Right lobe of liver (tissue), 4 donors: ENCODE measurements around the gene DENND2A.

Experiments used
- POLR2A ChIP-seq: fragments of 450-650 bp; IDR thresholded peaks from one replicate; pipeline ENCODE4 v1.6.1; 2017; ENCODE audit warnings: antibody characterized with exemption, mild to moderate bottlenecking
- TF ChIP-seq, protein P1 (sequence below), 4 donors: fragments of 200-600 bp in 3 of 4; fragments of 450-650 bp in 1 of 4; IDR thresholded peaks; one replicate each; pipeline versions ENCODE4 v1.5.1 to v1.8.0; 2016 to 2022; ENCODE audit warnings: antibody characterized with exemption in 4 of 4, mild to moderate bottlenecking in 2 of 4
- donor health status: DM: no; HTN: no; CAD: no.
- donor health status: DM: no; HTN: no; CAD: no.
- donor health status: DM: no; HTN: yes; CAD: no.

GRCh38 chr7:140597428-140597949, 43.1 kb downstream of the DENND2A start:
- TF ChIP-seq, protein P1, sequence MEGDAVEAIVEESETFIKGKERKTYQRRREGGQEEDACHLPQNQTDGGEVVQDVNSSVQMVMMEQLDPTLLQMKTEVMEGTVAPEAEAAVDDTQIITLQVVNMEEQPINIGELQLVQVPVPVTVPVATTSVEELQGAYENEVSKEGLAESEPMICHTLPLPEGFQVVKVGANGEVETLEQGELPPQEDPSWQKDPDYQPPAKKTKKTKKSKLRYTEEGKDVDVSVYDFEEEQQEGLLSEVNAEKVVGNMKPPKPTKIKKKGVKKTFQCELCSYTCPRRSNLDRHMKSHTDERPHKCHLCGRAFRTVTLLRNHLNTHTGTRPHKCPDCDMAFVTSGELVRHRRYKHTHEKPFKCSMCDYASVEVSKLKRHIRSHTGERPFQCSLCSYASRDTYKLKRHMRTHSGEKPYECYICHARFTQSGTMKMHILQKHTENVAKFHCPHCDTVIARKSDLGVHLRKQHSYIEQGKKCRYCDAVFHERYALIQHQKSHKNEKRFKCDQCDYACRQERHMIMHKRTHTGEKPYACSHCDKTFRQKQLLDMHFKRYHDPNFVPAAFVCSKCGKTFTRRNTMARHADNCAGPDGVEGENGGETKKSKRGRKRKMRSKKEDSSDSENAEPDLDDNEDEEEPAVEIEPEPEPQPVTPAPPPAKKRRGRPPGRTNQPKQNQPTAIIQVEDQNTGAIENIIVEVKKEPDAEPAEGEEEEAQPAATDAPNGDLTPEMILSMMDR (IDR thresholded peaks at IDR 0.05) = no peak
- TF ChIP-seq POLR2A = no peak
